ENCODE measurements around the gene ZNF106. TPM values are rescaled to one million over a fixed set of nuclear protein-coding genes. Genes with fewer than 3 reads are reported as not detected.

The ZNF106 gene
- total RNA-seq, 1 experiment from 2014 or later = 28.5 TPM

- H3K9me2 ChIP-seq (ENCODE audit: insufficient read depth) = no peaks in the 10 kb centered on the region
- ChIA-PET RAD21 (ENCODE audit: low non-redundant PET in 1 of 2, low total read pairs in 2 of 2, uncharacterized antibody in 2 of 2, unreplicated experiment in 2 of 2) (no interaction called here), CTCF (no interaction called here), POLR2A (interaction anchor here (2.2 kb wide), 1 partner anchor 11 kb away, joined by 5 read pairs; no protein-coding TSS in a partner anchor)
- no peaks in the 10 kb centered on the region for H3K27me3 ChIP-seq (ENCODE audit: insufficient read depth, low read length)
- peaks cover 0 to 4% of the 10 kb centered on the region in 2 experiments; a peak in 1 of 4 replicates for H3K4me1 ChIP-seq (ENCODE audit: control insufficient read depth in 1 of 2, insufficient read depth in 2 of 2, low read length in 2 of 2)
- no peak for ATAC-seq
- DNase-seq (ENCODE audit: low read depth, low spot score) = no peak
- H3K9ac ChIP-seq (ENCODE audit: low read length) = no peak overlapping the region
- H3K9me3 ChIP-seq (ENCODE audit: control insufficient read depth in 1 of 2, insufficient read depth in 1 of 2, low read depth in 1 of 2, low read length in 2 of 2) = no peaks in the 10 kb centered on the region
- no peaks in the 10 kb centered on the region for H3K79me2 ChIP-seq (ENCODE audit: insufficient read depth, low read length)
- H2AFZ ChIP-seq (ENCODE audit: low read depth, low read length, poor library complexity, severe bottlenecking) = no peak overlapping the region
- BruUV-seq (replicated peaks) = no TSS peak
- H3K36me3 ChIP-seq (ENCODE audit: control insufficient read depth in 1 of 2, insufficient read depth in 2 of 2, low read length in 2 of 2) = no peaks in the 10 kb centered on the region
- H3K27ac ChIP-seq (ENCODE audit: low read depth, low read length) = no peak overlapping the region
- H4K20me1 ChIP-seq (ENCODE audit: insufficient read depth) = no peaks in the 10 kb centered on the region
- intact Hi-C loops (cut with micrococcal nuclease) = no loop called here
- no peak for TF ChIP-seq CBX3 (IDR thresholded peaks at IDR 0.05; ENCODE audit: low read depth)
- TF ChIP-seq RAD21 (IDR thresholded peaks at IDR 0.05; ENCODE audit: low read depth) = no peak
- no peak for TF ChIP-seq MAX (IDR thresholded peaks at IDR 0.05)
- TF ChIP-seq FOSL1 (IDR thresholded peaks at IDR 0.05; ENCODE audit: low read depth) = no peak
- no peak for TF ChIP-seq ELF1 (IDR thresholded peaks at IDR 0.05; ENCODE audit: borderline replicate concordance, low read depth)
- H3K4me3 ChIP-seq (replicated peaks in 1 of 2; ENCODE audit: low read depth in 1 of 2, low read length in 2 of 2) = no peak overlapping the region
- no peak overlapping the region for H3K4me2 ChIP-seq (ENCODE audit: low read length)
Measured at GRCh38 chr15:42395838-42396237, 95.1 kb downstream of the ZNF106 start.

- intact Hi-C loops (cut with micrococcal nuclease) = no loop called here
- TF ChIP-seq ZFX (IDR thresholded peaks at IDR 0.05) (no peak), SIN3A (IDR thresholded peaks at IDR 0.05; ENCODE audit: low read depth) (no peak), TCF7L2 (IDR thresholded peaks at IDR 0.05; ENCODE audit: borderline replicate concordance, extremely low read depth, insufficient read depth, insufficient read length) (no peak), EGR1 (IDR thresholded peaks at IDR 0.05; ENCODE audit: low read depth) (no peak), POLR2AphosphoS5 (IDR thresholded peaks at IDR 0.05; ENCODE audit: low read depth, low read length) (no peak), EZH2phosphoT487 (IDR thresholded peaks at IDR 0.05; ENCODE audit: borderline replicate concordance) (no peak), ELF1 (IDR thresholded peaks at IDR 0.05; ENCODE audit: borderline replicate concordance, low read depth) (no peak), RAD21 (IDR thresholded peaks at IDR 0.05; ENCODE audit: low read depth) (no peak), CTCF (IDR thresholded peaks at IDR 0.05 in 2 of 3, conservative IDR thresholded peaks at IDR 0.05 in 1 of 3; ENCODE audit: borderline replicate concordance in 1 of 3, insufficient read depth in 1 of 3, low read depth in 2 of 3, low read length in 2 of 3) (no peak), JUND (IDR thresholded peaks at IDR 0.05) (no peak), ZNF274 (IDR thresholded peaks at IDR 0.05; ENCODE audit: low read depth, low read length) (no peak), POLR2A (IDR thresholded peaks at IDR 0.05; ENCODE audit: borderline replicate concordance, extremely low read depth, insufficient read depth, insufficient read length) (no peak), YY1 (IDR thresholded peaks at IDR 0.05; ENCODE audit: extremely low read depth, insufficient replicate concordance, low read depth, low read length) (no peak), ATF3 (IDR thresholded peaks at IDR 0.05) (no peak)
- no peak overlapping the region for H3K9ac ChIP-seq (ENCODE audit: low read length)
- no peaks in the 10 kb centered on the region for H3K9me2 ChIP-seq (ENCODE audit: insufficient read depth)
- POLR2A ChIA-PET = no interaction called here
- H4K20me1 ChIP-seq (ENCODE audit: insufficient read depth) = no peaks in the 10 kb centered on the region
- H2AFZ ChIP-seq (ENCODE audit: low read depth, low read length, poor library complexity, severe bottlenecking) = no peak overlapping the region
- no peak for ATAC-seq
- no peak overlapping the region for H3K27ac ChIP-seq (ENCODE audit: low read depth, low read length)
- RAD21 ChIA-PET (ENCODE audit: low non-redundant PET in 1 of 2, low total read pairs in 2 of 2, uncharacterized antibody in 2 of 2, unreplicated experiment in 2 of 2) = no interaction called here
- CTCF ChIA-PET = no interaction called here
- H3K79me2 ChIP-seq (ENCODE audit: insufficient read depth, low read length) = no peaks in the 10 kb centered on the region
- DNase-seq (ENCODE audit: low read depth, low spot score) = no peak
- no peaks in the 10 kb centered on the region for H3K4me1 ChIP-seq (ENCODE audit: control insufficient read depth in 1 of 2, insufficient read depth in 2 of 2, low read length in 2 of 2)
- H3K4me3 ChIP-seq (replicated peaks in 1 of 2; ENCODE audit: low read depth in 1 of 2, low read length in 2 of 2) = no peak overlapping the region
- H3K4me2 ChIP-seq (ENCODE audit: low read length) = no peak overlapping the region
- H3K36me3 ChIP-seq (ENCODE audit: control insufficient read depth in 1 of 2, insufficient read depth in 2 of 2, low read length in 2 of 2) = no peaks in the 10 kb centered on the region
- no peaks in the 10 kb centered on the region for H3K27me3 ChIP-seq (ENCODE audit: insufficient read depth, low read length)
- BruUV-seq (replicated peaks) = no TSS peak
- no peaks in the 10 kb centered on the region for H3K9me3 ChIP-seq (ENCODE audit: control insufficient read depth in 1 of 2, insufficient read depth in 1 of 2, low read depth in 1 of 2, low read length in 2 of 2)
Measured at GRCh38 chr15:42394106-42394505, 96.8 kb downstream of the ZNF106 start.
